Activated T-cell treated with anti-CD3 and anti-CD28 coated beads for 4 hours (primary cell): ENCODE results near the gene PSMB3.

ENCODE experiments used
- DNase-seq: peaks from one replicate; pipeline ENCODE4 v3.0.0-alpha.2; 2020

PSMB3 gene

DNA sequence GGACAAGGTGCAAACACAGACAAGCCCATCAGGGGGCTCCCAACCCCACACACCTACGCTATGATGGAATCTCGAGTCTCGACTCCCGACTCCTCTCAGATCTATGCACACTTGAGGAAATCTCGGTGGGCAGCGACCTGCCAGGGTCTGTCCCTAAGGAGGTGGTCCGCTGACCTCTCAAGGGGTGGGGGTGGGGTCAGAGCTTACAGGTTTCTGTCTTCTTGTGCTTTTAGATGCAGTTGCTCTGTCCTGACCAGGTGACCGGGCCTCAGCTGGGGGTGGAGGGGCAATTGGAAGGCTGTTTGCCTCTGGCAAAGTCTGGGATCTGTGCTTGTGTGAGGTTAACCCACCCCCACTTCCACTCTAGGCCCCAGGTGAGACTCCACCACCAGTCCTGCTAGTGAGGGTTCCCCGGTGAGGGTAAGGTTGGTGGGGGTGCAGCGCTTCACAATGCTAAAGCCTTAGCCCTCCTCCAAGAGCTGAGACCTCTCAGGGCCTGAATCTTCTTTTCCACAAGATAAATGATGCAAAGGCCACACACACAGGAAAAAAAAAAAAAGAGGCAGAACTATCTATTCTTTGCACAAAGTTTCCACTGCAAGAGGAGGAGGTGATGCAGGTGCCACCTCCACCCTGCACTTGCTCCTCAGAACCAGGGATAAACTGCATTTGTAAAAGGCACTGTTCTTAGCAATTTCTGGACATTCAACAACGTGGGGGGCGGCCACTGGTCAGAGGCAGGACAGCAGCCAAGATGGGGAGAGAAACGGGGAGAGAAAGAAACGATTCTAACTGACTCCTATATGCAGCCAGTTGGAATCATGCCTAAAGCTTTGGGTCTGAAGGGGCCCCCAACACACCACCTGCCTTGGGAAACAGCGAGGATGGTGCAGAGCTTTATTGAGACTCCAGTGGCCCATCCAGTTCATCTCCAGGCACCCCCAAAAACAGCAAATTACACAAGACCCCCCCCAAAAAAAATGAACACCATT, 18.3 kb upstream of the PSMB3 start:
- DNase-seq: no peak

DNA sequence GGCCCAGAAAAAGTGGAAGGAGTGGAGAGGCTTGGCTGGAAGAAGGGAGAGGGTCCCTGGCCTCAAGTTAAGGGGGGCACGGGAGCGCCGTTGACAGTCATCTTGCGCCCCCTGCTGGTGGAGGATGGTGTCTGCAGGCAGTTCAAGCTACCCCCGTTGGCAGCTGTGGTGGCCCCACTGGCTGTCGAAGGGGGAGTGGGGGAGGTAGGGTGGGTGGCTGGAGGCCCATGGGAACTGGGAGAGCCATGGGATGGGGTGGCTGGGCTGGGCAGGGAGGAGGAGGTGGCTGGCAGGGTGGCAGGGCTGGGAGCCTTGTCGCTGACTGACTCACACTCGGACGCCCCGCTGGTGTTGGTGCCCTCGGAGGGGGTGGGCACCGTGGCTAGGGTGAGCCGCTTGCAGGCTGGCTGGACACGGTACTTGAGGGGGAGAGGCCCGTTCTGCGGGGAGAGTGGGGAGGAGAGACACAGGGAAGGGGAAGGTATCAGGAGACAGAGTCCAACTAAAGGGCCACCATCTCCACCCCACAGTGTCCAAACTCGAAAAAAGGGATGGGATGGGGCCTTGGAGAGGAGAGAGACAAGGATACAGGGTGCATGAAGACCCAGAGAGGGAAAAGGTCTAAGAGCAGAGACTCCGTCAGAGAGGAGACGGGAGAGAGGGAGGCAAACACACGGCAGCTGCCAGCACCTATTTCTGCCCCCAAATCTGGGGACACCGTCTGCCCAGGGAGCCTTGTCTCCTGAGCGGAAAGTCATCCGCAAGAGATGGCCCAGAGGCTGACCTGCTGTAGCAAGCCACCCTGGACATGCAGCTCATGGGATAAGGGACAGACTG, 17.2 kb upstream of the PSMB3 start:
- DNase-seq: peak; percentile 71

DNA sequence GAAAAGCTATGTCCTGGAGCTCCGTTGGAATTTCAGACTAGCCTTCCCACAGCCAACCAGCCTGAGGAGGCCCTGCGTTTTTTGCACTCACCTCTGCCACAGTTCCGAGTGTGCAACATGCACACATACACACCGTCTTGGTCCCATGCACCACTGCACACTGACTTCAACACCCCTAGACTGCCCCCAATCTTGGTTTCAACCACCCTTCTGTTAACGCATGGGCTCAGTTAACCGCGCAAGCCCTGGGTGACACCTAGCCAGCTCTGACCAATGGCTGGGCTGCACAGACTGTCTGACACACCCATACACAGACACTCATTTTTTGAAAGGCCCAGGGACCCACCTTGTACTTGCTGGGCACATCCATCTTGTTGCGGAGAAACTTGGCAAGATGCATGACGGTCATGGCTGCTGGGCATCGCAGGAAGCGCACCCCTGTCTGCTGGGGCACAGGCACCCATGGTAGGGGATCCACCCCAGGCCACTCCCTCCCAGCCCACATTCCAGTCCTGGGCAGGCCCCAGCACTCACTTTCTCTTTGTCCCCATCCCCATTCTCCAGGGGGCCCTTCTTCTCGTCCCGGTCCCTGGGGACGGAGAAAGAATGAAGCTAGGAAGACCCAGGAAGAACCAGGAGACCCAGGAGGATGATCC, 14.4 kb upstream of the PSMB3 start:
- no peak for DNase-seq

DNA sequence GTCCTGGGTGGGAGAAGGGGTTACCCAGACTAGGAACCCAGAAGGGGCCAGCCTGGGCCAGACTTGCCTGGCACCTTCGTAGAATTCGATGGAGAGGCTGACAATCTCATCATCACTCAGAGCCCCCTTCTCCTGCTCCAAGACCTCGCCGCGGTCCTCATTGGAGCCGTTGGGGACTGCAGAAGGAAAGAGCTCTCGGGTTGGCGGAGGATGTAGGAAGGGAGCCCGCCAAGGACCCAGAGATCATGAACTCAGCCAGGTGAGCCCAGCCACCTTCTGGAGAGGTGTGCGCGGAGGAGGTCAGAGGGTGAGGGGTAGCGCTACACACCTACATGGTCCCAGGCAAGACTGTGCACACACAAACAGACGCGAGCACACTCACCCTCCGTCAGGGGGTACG, 13.9 kb upstream of the PSMB3 start:
- DNase-seq: no peak

DNA sequence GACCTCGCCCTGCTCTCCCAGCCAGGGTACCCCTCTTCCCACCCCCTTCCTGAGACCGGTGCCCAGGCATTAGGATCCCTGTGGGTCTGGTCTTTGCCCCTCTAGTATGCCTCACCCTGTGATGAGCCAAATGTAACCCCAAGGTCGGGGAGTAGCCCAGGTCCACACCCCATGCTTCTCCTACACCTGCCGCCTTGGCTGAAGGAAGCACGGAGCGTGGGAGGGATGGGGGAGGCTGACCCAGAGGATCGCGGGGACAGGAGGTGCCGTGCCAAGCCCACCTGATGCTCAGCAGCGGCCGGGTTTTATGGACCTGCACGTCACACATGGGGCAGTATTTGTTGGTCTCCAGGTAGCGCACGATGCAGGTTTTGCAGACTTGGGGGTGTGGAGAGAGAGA, 13.2 kb upstream of the PSMB3 start:
- no peak for DNase-seq

DNA sequence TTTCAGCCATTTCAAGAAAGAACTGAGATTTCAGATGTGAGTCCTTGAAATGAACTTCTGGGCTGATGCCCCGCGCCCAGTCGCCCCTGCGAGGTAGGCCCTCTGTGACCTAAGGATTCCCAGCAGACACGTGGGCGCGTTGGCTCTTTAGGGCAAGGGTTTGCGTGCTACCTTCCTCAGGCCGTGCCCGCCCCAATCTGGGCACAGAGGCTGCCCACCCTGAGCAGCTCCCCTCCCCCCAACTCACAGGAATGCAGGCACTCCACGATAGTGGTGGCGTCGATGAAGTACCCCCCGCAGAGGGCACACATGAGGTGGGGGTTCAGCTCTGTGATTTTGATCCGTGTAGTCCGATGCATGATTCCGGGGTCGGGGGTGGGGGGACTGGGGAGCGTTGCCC, 12.5 kb upstream of the PSMB3 start:
- no peak for DNase-seq

DNA sequence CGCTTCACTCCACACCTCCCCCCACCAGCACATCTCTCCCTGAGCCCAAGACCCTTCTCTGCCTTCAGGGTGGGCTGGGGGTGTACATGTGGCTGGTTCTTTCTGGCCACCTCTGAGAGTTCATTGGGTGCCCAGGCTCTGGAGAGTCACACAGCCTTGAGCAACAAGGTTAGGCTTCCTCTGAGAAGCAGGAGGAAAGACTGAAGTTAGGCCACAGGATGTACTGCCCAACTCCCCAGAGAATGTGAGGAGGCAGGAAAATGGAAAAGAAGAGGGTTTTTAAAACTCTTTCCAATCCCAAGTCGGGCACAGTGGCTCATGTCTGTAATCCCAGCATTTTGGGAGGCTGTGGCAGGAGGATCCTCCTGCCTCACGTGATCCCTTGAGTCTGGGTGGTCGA, 11.7 kb upstream of the PSMB3 start:
- no peak for DNase-seq

DNA sequence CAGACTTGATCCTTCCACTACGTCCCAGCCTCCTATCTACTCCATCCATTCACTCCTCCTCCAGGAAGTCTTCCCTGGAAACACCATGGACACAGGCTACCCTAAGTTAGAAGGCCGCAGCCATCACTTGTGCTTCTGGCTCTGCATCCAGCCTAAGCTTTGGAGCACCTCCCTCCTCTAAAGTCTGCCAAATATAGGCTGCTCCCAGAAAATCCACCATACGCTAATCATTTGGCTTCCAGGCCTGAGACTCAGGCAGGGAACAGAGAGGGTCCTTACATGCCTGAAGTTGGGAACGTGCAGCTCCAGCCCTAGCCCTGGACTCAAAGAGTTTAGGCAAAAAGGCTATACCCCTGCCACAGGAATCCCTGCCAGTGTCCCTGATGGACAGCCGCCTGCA, 11.1 kb upstream of the PSMB3 start:
- no peak for DNase-seq

DNA sequence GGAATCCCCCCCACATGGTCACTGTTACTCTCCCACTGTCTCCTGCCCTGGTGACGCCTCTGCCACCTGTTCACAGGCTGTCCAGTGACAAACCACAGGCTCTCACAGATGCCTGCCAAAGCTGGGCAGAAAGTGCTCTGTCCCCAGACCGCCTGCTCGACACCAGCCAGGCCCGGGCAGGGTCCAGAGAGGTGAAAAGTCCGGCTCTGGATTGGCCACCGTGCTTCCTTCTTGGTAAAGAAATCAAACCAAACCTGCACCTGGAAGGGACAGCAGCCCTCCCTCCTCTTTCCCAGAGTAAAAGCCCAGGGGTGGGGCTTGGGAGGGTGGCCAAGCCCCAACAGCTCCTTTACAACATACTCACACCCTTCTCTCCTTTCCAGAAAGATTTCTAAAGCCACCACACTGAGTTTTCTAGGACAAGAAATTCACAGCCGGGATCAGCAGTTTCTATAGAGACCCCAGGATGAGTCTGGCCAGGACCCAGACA, 10.6 kb upstream of the PSMB3 start:
- DNase-seq: no peak

DNA sequence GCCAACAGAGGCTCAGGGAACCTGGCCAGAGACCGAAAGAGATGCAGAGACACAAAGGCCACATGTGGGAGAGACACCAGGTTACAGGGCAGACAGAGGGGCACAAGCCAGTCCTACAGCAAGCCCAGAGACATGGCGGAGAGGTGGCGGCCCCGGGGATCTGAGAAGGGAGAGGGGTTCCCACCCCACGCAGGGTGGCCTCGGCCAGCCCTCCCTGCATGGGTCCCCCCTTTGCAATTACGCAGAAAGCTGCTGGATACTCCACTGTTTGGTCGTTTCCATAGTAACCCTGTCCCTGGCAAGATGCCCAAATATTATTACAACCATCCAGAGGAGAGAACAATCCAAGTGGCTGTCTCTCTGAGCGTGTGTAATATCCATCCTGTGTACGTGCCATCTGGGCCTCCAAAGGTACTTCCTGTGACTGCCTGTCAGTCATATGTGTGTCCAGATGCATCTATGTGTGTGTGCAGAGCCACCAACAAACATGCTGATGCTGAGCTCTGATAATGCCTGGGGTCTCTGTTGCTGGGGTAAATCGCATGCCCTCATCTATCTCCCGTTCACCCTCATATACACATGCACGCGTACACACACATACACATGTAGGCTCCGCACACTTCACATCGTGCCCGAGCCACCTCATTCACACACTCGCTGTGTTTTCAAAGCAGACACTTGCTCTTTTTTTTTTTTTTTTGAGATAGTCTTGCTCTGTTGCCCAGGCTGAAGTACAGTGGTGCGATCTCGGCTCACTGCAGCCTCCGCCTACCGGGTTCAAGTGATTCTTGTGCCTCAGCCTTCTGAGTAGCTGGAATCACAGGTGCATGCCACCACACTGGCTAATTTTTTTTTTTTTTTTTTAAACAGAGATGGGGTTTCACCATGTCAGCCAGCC, 9.9 kb upstream of the PSMB3 start:
- DNase-seq: no peak

DNA sequence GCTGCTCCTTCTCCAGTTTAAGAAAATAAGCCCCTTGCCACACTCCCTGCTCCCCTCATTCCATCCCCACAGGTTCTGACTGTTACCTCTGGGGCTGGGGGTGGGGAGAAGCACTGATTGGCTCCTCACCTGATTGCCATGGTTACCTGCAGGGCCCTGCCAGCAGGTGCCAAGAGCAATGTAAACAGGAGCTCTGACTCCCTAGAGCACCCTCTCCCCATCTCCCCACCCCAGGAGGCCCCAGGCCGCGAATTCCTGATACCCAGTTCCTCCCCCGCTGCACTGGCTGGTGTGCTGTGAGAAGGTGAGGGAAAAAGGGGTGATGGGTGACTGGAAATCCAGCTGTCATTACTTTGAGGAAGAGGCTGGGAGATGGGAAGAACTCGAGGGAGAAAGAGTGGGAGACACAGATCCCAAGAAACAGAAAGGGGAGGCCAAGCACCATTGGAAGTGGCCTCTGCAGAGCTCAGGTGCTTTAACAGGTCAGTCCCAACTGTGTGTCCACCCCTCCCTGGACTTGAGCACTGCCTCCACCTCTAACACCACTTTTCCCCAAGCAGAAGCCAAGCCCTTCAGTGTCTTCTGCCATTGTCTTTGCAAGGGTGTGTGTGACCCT, 8.9 kb upstream of the PSMB3 start:
- DNase-seq: no peak

DNA sequence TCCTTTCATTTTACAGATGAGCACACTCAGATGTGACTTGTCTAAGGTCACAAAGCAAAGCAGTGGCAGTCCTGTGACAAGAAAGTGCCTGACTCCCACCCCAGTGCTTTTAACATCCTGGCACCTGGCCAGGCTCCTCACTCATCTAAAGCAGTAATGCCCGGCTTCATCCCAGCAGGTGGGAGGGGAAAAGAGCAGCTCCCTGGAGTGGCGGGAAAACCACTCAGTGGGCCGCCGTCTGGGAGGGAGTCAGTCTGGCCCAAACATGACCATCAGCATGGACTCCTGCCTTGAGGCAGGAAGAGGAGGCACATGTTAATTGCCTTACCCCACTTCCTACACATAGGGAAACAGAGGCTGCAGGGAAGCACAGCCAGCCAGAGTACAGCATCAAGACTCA, 7.0 kb upstream of the PSMB3 start:
- DNase-seq: no peak

DNA sequence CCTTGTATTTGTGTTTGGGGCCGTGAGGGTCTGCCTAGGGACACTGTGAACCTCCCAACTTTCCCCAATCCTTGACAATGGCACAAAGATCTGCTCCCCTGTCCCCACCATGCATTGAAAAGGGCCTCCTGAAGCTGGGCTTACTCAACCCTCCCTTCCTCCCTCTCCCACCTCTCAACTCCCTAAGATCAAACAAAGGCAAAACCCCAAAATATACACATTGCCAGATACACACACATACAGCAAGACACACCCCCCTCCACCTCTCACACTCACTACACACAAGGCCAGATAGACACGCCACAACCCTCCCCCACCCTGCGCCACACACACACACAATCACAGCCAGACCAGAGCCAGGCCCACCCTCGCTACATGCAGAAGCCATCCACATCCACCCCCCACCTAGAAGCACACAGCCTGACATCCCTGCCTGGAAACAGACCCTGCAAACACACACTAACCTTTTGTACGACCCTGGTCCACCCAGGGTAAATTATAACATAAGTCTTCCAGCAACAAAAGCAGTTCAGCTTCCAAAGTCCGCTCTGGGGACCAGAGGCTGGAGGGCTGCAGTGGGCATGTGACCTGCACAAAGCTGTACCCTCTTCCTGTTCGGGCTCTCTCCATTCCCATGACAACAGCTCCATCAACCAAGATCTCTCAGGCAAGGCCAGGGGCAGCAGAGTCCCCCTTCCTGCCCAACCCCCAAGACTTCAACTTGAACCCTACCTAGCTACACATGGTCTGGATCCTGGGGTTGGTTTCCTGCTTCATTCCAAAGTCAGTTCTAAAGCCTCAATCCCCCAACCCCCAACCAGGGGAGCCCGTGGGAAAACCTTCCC, 6.3 kb upstream of the PSMB3 start:
- DNase-seq: no peak

DNA sequence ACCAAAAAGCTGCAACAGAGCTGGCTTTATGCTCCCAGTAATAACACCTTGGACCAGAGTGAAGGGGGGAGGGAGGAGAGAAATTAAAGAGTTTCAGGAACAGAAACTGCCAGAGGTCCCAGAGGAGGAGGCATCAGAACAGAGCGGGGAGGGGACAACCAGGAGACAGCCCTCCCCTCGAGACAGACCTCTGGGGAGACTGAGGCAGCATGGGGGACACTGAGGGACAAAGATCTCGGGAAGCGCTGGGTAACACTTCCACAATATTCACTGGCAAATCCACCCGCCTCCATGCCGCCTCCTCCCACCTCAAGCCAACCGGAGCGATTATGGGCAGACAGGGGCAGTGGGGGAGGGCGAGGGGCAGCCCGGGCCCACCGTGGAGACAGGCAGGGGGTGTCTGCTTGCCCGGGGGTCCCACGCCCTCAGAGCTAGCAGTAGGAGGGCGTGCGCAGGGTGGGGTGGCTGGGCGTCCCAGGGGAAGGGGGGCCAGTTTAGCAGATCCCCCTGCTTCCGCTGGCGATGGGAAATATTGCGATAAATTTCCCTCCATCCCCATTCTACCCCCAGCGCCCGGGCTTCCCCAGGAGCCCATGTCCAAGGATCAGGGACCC, 5.6 kb upstream of the PSMB3 start:
- no peak for DNase-seq

DNA sequence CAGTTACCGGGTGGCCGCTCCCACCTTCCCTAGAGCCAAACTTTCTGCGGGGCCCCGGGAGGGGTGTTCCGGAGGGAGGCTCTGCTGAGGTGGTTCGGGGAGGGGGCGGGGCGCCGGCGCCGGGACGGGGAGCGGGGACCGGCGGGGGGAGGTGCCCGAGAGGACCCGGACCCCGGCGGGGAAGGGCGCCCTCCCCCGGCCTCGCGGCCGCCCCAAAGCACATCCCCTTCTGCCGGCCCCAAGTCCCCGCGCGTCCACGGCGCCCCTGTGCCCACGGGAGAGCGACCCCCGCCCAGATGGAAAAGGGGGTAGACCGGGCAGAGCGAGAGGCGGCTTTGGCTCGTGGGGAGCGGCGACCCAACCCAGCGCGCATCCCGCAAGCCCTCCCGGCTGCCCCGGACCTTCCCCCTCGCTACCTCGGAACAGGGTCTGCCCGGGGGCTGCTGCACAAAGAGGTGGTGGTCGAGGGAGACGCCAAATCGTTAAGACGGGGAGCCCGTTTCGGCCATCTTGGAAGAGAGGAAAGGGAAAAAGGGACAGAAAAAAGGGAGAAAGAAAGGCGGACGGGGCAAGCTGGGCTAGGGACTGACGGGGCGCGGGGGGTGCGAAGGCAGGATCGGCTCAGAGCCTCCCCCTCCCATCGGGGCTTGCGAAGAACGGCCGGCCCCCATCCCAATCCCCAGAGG, 4.9 kb upstream of the PSMB3 start:
- no peak for DNase-seq

DNA sequence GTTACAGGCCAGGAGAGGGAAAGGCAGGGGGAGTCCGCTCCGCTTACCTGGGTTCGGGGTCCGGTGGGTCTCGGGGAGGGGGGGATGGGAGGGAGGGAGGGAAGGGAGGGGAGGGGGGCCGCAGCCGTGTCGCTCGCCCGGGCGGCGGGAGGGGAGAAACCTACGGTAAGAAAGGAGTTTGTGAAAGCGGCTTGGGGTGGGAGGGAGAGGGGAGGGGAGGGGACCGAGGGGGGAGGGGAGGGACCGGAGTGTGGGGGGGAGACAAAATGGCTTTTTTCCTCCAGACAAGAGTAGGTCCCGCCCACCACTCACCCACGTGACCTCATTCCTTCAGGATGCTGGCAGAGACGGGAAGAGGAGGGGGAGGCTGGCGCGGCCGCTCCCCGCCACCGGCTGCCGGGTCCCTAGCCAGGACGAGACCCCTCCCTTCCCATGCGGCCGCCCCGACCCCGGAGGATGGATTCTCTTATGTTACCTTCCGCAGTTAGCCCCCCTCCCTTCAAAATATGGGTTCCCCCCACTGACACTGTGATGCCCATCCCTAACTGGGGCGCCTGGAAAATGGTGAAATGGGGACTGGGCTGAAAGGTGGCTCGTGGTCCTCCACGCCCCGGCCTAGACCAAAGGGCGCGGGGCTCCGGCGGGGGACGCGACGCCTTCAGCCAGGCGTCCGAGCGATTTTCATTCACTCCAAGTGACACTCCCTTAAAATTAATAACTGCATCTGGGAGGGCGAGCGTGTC, 4.2 kb upstream of the PSMB3 start, which contains the start of gene PCGF2:
PCGF2 (minus strand) TSS at position 188 of the 743 bp plus-strand sequence. CDS start 7,934 bp downstream, outside the sequence.
- DNase-seq: no peak

DNA sequence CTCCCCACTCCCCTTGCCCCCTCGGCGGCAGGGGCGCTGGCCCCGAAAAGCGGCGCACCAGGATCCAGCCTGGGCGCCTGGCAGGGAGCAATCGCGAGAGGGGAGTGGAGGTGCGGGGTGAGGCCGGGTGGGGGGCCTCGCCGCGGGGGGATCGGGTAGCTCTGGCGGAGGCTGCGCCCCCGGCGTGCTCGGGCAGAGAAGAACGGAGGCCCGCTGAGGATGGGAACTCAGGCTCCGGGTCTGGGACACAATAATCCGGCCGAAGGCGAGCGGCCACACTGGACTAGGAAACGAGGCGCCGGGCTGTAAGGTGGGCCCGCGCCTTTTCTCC, 3.7 kb upstream of the PSMB3 start:
- no peak for DNase-seq

DNA sequence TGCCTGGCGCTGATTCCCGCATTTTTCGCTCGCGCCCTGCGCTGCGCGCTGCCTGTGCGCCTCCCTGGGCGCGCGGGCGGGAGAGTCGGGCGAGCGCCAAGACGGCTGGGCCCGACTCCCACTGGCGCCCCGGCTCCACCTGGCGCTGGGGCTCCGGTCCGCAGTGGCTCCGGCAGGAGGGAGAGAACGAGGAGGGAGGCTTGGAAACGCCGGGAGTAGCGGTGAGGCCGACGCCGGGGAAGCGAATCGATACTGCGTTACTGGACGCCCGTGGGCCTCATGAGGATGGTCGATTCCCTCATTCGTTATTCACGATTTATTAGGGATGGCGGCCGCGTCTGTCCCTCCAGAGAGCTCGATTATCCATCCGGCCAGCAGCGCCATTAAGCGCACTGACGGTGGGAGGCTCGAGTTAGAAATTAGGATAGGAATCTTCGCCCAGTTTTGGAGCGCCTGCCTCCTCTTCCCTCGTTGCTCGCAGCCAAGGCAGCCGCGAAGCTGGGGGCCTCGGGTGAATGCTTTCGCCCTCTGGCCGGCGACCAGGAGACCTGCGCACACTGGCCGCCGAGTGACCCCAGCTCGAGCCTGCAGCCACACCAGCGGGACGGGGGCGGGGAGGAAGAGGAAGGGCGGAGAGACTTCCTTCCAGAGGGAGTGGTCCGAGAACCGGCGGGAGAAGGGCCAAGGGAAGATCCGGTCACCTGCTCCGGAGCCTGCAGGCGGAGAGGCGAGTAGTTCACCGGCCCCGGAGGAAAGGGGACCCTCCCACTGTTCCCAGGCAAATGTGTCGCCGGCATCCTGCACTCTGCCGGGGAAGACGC, 3.1 kb upstream of the PSMB3 start:
- DNase-seq: no peak
